H1 (cell line): ENCODE data around the gene CLMP. TPM values are rescaled to one million over a fixed set of nuclear protein-coding genes. Genes with fewer than 3 reads are reported as not detected.

Experiments
- CTCF ChIA-PET: fragments of 300-600 bp; sonication (Branson Sonifier 250); formaldehyde crosslinking; loops from one replicate; lab custom pipeline; 2021; ENCODE audit not compliant: partially characterized antibody; lab: Charles Lee
- POLR2A ChIA-PET: fragments of 300-600 bp; sonication (Branson Sonifier 250); formaldehyde crosslinking; loops from one replicate; lab custom pipeline; 2021; ENCODE audit warnings: inconsistent platforms; ENCODE audit not compliant: partially characterized antibody; lab: Charles Lee
- DNase-seq, 2 experiments: peaks; one replicate each; pipeline versions ENCODE4 v3.0.0 to v3.0.0-alpha.2; 2010 to 2022; ENCODE audit warnings: low spot score in 2 of 2, low read depth in 1 of 2, mixed read lengths in 1 of 2
- FAIRE-seq: peaks from 2 replicates; lab custom pipeline; 2011; peaks lifted over from hg19 to GRCh38; lab: Jason Lieb, UNC
- H2AFZ ChIP-seq: 2 replicates; pipeline ENCODE4 v1.8.1; 2012; ENCODE audit warnings: low read length, inconsistent platforms
- H2AK5ac ChIP-seq: 2 replicates; pipeline ENCODE4 v1.6.1; 2013; ENCODE audit warnings: low read depth, low read length
- H2BK120ac ChIP-seq: replicated peaks from 2 replicates; pipeline ENCODE3; 2013; ENCODE audit warnings: low read depth, low read length, inconsistent platforms
- H2BK12ac ChIP-seq: 2 replicates; pipeline ENCODE4 v1.6.1; 2013; ENCODE audit warnings: low read depth, low read length
- H2BK15ac ChIP-seq: 2 replicates; pipeline ENCODE4 v1.6.1; 2013; ENCODE audit warnings: low read length
- H2BK20ac ChIP-seq: 2 replicates; pipeline ENCODE4 v1.6.1; 2013; ENCODE audit warnings: low read length
- H2BK5ac ChIP-seq: 2 replicates; pipeline ENCODE4 v1.6.1; 2013; ENCODE audit warnings: low read depth, low read length
- H3K14ac ChIP-seq: 2 replicates; pipeline ENCODE4 v1.6.1; 2013; ENCODE audit warnings: inconsistent platforms; ENCODE audit not compliant: insufficient read length
- H3K18ac ChIP-seq: 2 replicates; pipeline ENCODE4 v1.6.1; 2013; ENCODE audit warnings: low read length; ENCODE audit errors: extremely low read depth
- H3K23ac ChIP-seq: 2 replicates; pipeline ENCODE4 v1.6.1; 2013; ENCODE audit warnings: inconsistent platforms; ENCODE audit not compliant: insufficient read length
- H3K23me2 ChIP-seq: 2 replicates; pipeline ENCODE4 v1.6.1; 2013; ENCODE audit warnings: low read depth, low read length
- H3K27ac ChIP-seq: 2 replicates; pipeline ENCODE4 v1.6.1; 2011; ENCODE audit warnings: low read depth, low read length, inconsistent platforms
- H3K27me3 ChIP-seq, 4 experiments: replicated peaks in 1 of 4; 1 replicate in 1 of 4; 2 replicates in 3 of 4; pipeline versions ENCODE4 v1.6.1 to v1.8.1; 2011 to 2013; ENCODE audit warnings: low read length in 3 of 4, mild to moderate bottlenecking in 3 of 4, inconsistent platforms in 2 of 4, mixed read lengths in 2 of 4, moderate library complexity in 1 of 4; ENCODE audit not compliant: control insufficient read depth in 3 of 4, insufficient read depth in 3 of 4; ENCODE audit errors: extremely low read depth in 1 of 4
- H3K36me3 ChIP-seq, 4 experiments: 2 replicates each; pipeline versions ENCODE4 v1.6.1 to v1.8.1; 2011 to 2013; ENCODE audit warnings: mild to moderate bottlenecking in 4 of 4, low read length in 3 of 4, moderate library complexity in 2 of 4, control low read depth in 1 of 4, inconsistent platforms in 1 of 4; ENCODE audit not compliant: insufficient read depth in 4 of 4, control insufficient read depth in 2 of 4
- H3K4ac ChIP-seq: replicated peaks from 2 replicates; pipeline ENCODE3; 2013; ENCODE audit warnings: low read length, low read depth, mixed read lengths, inconsistent platforms; ENCODE audit not compliant: insufficient read length
- H3K4me1 ChIP-seq, 4 experiments: replicated peaks in 1 of 4; 1 replicate in 1 of 4; 2 replicates in 3 of 4; pipeline versions ENCODE4 v1.6.1 to v1.8.1; 2011 to 2013; ENCODE audit warnings: low read length in 3 of 4, inconsistent platforms in 2 of 4, mixed read lengths in 1 of 4; ENCODE audit not compliant: insufficient read depth in 4 of 4, control insufficient read depth in 3 of 4
- H3K4me2 ChIP-seq, 2 experiments: 2 replicates each; pipeline versions ENCODE4 v1.6.1 to v1.8.1; 2011 to 2013; ENCODE audit warnings: low read depth in 2 of 2, low read length in 2 of 2, control low read depth in 1 of 2, inconsistent platforms in 1 of 2, mild to moderate bottlenecking in 1 of 2; ENCODE audit not compliant: insufficient read depth in 1 of 2
- H3K4me3 ChIP-seq, 4 experiments: fragments of 200-600, 300-600 bp in 1 of 4; sonication (generic), shearing (Covaris generic), sonication (Bioruptor Twin) in 1 of 4; 2 replicates each; pipeline versions ENCODE4 v1.5.1 to v1.8.1; 2011 to 2016; ENCODE audit warnings: low read length in 4 of 4, low read depth in 3 of 4, control low read depth in 2 of 4, inconsistent platforms in 2 of 4, mild to moderate bottlenecking in 2 of 4, mixed read lengths in 1 of 4, moderate library complexity in 1 of 4; ENCODE audit not compliant: insufficient read depth in 2 of 4; ENCODE audit errors: extremely low read depth in 1 of 4
- H3K56ac ChIP-seq: replicated peaks from 2 replicates; pipeline ENCODE3; 2013; ENCODE audit warnings: low read depth, mild to moderate bottlenecking, mixed read lengths, low read length, inconsistent platforms; ENCODE audit not compliant: insufficient read length
- H3K79me1 ChIP-seq: 2 replicates; pipeline ENCODE4 v1.6.1; 2013; ENCODE audit warnings: low read depth, low read length, control low read depth
- H3K79me2 ChIP-seq, 2 experiments: 2 replicates each; pipeline versions ENCODE4 v1.6.1 to v1.8.1; 2012 to 2013; ENCODE audit warnings: low read length in 2 of 2, mild to moderate bottlenecking in 2 of 2, inconsistent platforms in 1 of 2; ENCODE audit not compliant: insufficient read depth in 2 of 2, control insufficient read depth in 1 of 2
- H3K9ac ChIP-seq, 4 experiments: replicated peaks in 1 of 4; 1 replicate in 1 of 4; 2 replicates in 3 of 4; pipeline versions ENCODE4 v1.6.1 to v1.8.1; 2011 to 2013; ENCODE audit warnings: low read depth in 3 of 4, low read length in 3 of 4, control low read depth in 2 of 4, mild to moderate bottlenecking in 2 of 4, moderate library complexity in 2 of 4, inconsistent platforms in 1 of 4; ENCODE audit errors: extremely low read depth in 1 of 4
- H3K9me3 ChIP-seq, 2 experiments: 2 replicates each; pipeline versions ENCODE4 v1.6.1 to v1.8.1; 2012 to 2013; ENCODE audit warnings: mild to moderate bottlenecking in 2 of 2, moderate library complexity in 2 of 2, control low read depth in 1 of 2, inconsistent platforms in 1 of 2, low read depth in 1 of 2, low read length in 1 of 2, mixed read lengths in 1 of 2; ENCODE audit not compliant: insufficient read depth in 2 of 2
- H4K20me1 ChIP-seq, 2 experiments: replicated peaks in 1 of 2; 2 replicates each; pipeline versions ENCODE3 to v1.8.1; 2011 to 2013; ENCODE audit warnings: inconsistent platforms in 2 of 2, low read length in 2 of 2, mild to moderate bottlenecking in 1 of 2; ENCODE audit not compliant: insufficient read depth in 2 of 2, control insufficient read depth in 1 of 2
- H4K5ac ChIP-seq: 2 replicates; pipeline ENCODE4 v1.6.1; 2013; ENCODE audit warnings: low read length, low read depth, mixed read lengths, inconsistent platforms; ENCODE audit not compliant: insufficient read length
- H4K8ac ChIP-seq: 2 replicates; pipeline ENCODE4 v1.8.0; 2013; ENCODE audit warnings: mild to moderate bottlenecking, moderate library complexity, low read length, inconsistent platforms; ENCODE audit not compliant: insufficient read depth; ENCODE audit errors: extremely low read depth
- H4K91ac ChIP-seq: replicated peaks from 2 replicates; pipeline ENCODE3; 2013; ENCODE audit warnings: low read length, mixed read lengths, inconsistent platforms; ENCODE audit not compliant: insufficient read length
- BACH1 ChIP-seq: IDR thresholded peaks from 2 replicates; pipeline ENCODE4 v1.6.1; 2012; ENCODE audit warnings: low read length, improper control_type of control experiment
- BCL11A ChIP-seq, 2 experiments: IDR thresholded peaks; one replicate each; pipeline ENCODE4 v1.6.1; 2011; ENCODE audit warnings: low read depth in 2 of 2, low read length in 2 of 2, mild to moderate bottlenecking in 2 of 2
- CBX8 ChIP-seq: fragments of 300-800, 300-1000 bp; sonication (generic); IDR thresholded peaks from 2 replicates; pipeline ENCODE4 v1.7.1; 2016; ENCODE audit warnings: low read depth, low read length, borderline replicate concordance
- CREB1 ChIP-seq: IDR thresholded peaks from 2 replicates; pipeline ENCODE4 v1.6.1; 2012; ENCODE audit warnings: inconsistent platforms
- KDM1A ChIP-seq: fragments of 200-600, 300-600 bp; sonication (generic); IDR thresholded peaks from 2 replicates; pipeline ENCODE4 v1.7.1; 2016; ENCODE audit warnings: mild to moderate bottlenecking, low read length, borderline replicate concordance
- KDM5A ChIP-seq: fragments of 200-600 bp; IDR thresholded peaks from 2 replicates; pipeline ENCODE4 v1.7.1; 2012; ENCODE audit warnings: mild to moderate bottlenecking, low read length, inconsistent platforms, mixed read lengths
- NANOG ChIP-seq: IDR thresholded peaks from 2 replicates; pipeline ENCODE4 v1.6.1; 2011; ENCODE audit warnings: low read length, low read depth, mild to moderate bottlenecking, inconsistent platforms; ENCODE audit not compliant: insufficient read depth, poor library complexity, severe bottlenecking
- RAD21 ChIP-seq, 2 experiments: IDR thresholded peaks in 1 of 2; conservative IDR thresholded peaks in 1 of 2; 2 replicates each; pipeline ENCODE4 v1.6.1; 2011; ENCODE audit warnings: low read depth in 2 of 2, low read length in 2 of 2, improper control_type of control experiment in 1 of 2, inconsistent platforms in 1 of 2, mild to moderate bottlenecking in 1 of 2, moderate library complexity in 1 of 2
- SP2 ChIP-seq: IDR thresholded peaks from 2 replicates; pipeline ENCODE4 v1.6.1; 2012; ENCODE audit warnings: mild to moderate bottlenecking, low read length, inconsistent platforms
- SP4 ChIP-seq: IDR thresholded peaks from 2 replicates; pipeline ENCODE4 v1.6.1; 2012; ENCODE audit warnings: low read length, inconsistent platforms
- TBP ChIP-seq: IDR thresholded peaks from 2 replicates; pipeline ENCODE4 v1.6.1; 2011; ENCODE audit warnings: low read depth, low read length, improper control_type of control experiment
- TCF12 ChIP-seq: IDR thresholded peaks from 2 replicates; pipeline ENCODE4 v1.6.1; 2011; ENCODE audit warnings: low read depth, mild to moderate bottlenecking, low read length
- TEAD4 ChIP-seq: IDR thresholded peaks from 2 replicates; pipeline ENCODE4 v1.6.1; 2012; ENCODE audit warnings: low read depth, low read length, inconsistent platforms, mixed read lengths
- YY1 ChIP-seq: IDR thresholded peaks from 2 replicates; pipeline ENCODE4 v1.6.1; 2011; ENCODE audit warnings: low read depth, mild to moderate bottlenecking, low read length
- WGBS, 2 experiments: shearing (Covaris generic) in 1 of 2; methylation state at CpG; one replicate each; pipeline versions ENCODE4 v1.1.6 to v1.1.7; 2013 to 2015; ENCODE audit warnings: low lambda C conversion rate in 2 of 2, mixed read lengths in 2 of 2, inconsistent platforms in 1 of 2, low coverage in 1 of 2, missing lambda C conversion rate in 1 of 2; ENCODE audit not compliant: insufficient replicate concordance in 2 of 2, insufficient coverage in 1 of 2, insufficient read length in 1 of 2; ENCODE audit errors: extremely low coverage in 1 of 2, missing lambda C conversion rate in 1 of 2; 5-methylcytosine and 5-hydroxymethylcytosine counted together
- polyA plus RNA-seq, 7 experiments: library from polyadenylated mRNA; depleted of rRNA in 3 of 7; stranded (reverse) in 5 of 7; unstranded in 2 of 7; fragments of >200 nt in 5 of 7; fragments of 200-250 nt in 2 of 7; gene quantifications; 1 replicate in 5 of 7; 2 replicates in 1 of 7; 4 replicates in 1 of 7; pipeline versions ENCODE4 v1.2.1 to v1.2.3, GENCODE V29; 2011 to 2013; ENCODE audit warnings: missing spikeins in 2 of 7, mixed read lengths in 2 of 7
- total RNA-seq: library from RNA; stranded (reverse); fragmentation: NEBNext Ultra II Directional; extraction: Animal tissue kit (Norgen Biotek cat#: 25700); gene quantifications from 2 replicates; pipeline ENCODE4 v1.2.1, GENCODE V29; 2021
- TF ChIP-seq, protein P1 (sequence below): IDR thresholded peaks from 2 replicates; pipeline ENCODE4 v1.6.1; 2011; ENCODE audit warnings: low read depth, mild to moderate bottlenecking, low read length; ENCODE audit not compliant: insufficient read depth

The CLMP gene
- total and polyA plus RNA-seq, 2 of the 8 experiments (the other 6 are each of a cell fraction or from before 2014, with no cell fraction given): 9.9 to 24.1 TPM

DNA sequence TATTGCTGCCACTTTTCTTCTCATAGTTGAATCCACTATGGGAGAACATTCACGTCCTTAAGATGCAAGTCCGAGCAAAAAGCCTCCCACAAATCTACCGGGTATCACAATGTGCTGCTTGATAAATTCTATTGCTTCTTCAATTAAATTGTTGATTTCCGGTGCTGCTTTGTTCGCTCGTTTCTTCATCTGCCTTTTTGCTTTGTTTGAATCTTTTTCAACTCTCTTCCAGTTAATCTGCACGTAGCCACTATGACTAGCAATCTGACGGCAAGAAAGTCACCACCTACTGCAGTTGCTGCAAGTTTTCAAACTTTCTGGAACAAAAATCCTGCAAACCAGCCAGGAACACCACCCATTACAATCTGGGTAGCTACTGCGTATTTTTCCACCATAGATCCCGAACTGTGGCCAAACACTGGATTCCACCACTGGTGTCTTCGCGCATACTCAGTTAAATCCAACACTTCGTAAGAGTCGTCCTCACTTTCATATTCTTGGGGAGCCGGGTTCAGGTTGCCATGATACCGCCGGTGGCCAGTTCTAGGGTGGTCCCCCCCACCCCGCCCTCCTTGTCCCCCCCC lies 59.1 kb downstream of the CLMP start:
- Histone ChIP-seq H4K5ac (no peak overlapping the region), H4K8ac (no peak overlapping the region), H3K79me1 (no peaks in the 10 kb centered on the region), H3K9ac (no peak overlapping the region), H3K18ac (no peak overlapping the region; the same call in 1 of the 2 replicates), H3K4me3 (no peak overlapping the region), H3K23me2 (no peaks in the 10 kb centered on the region), H2AFZ (no peak overlapping the region), H3K56ac (no peak overlapping the region), H3K23ac (no peak overlapping the region), H2BK12ac (no peak overlapping the region), H2BK120ac (no peak overlapping the region), H3K36me3 (no peaks in the 10 kb centered on the region), H2BK20ac (no peak overlapping the region), H4K91ac (no peak overlapping the region), H3K27me3 (no peaks in the 10 kb centered on the region), H3K9me3 (no peaks in the 10 kb centered on the region), H2BK15ac (no peak overlapping the region), H3K4me1 (peaks cover 0 to 3% (median under 1%) of the 10 kb centered on the region in 4 experiments; a peak in 3 of 7 replicates), H3K4ac (no peak overlapping the region), H2BK5ac (no peak overlapping the region), H3K79me2 (no peaks in the 10 kb centered on the region), H4K20me1 (no peaks in the 10 kb centered on the region), H3K27ac (no peak overlapping the region), H3K14ac (no peak overlapping the region), H2AK5ac (no peak overlapping the region), H3K4me2 (no peak overlapping the region)
- FAIRE-seq (no peak), DNase-seq (no peak)
- 96% methylated on average over 13 of the region's 18 CpGs; no CpG with 5 or more reads in 1 of the 2 experiments for WGBS, 2 experiments
- ChIA-PET POLR2A (no interaction called here), CTCF (no interaction called here)
- TF ChIP-seq SP2: no peak
- no peak for TF ChIP-seq SP4
- TF ChIP-seq TEAD4: no peak
- TF ChIP-seq, protein P1, sequence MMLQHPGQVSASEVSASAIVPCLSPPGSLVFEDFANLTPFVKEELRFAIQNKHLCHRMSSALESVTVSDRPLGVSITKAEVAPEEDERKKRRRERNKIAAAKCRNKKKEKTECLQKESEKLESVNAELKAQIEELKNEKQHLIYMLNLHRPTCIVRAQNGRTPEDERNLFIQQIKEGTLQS: no peak
- no peak for TF ChIP-seq TCF12
- TF ChIP-seq CREB1: no peak
- TF ChIP-seq KDM1A: no peak
- no peak for TF ChIP-seq NANOG
- TF ChIP-seq TBP: no peak
- no peak for TF ChIP-seq BCL11A (IDR thresholded peaks at IDR 0.05; ENCODE audit: low read depth in 2 of 2, low read length in 2 of 2)
- no peak for TF ChIP-seq RAD21 (IDR thresholded peaks at IDR 0.05 in 1 of 2, conservative IDR thresholded peaks at IDR 0.05 in 1 of 2; ENCODE audit: low read depth in 2 of 2, low read length in 2 of 2)
- TF ChIP-seq BACH1: no peak
- no peak for TF ChIP-seq YY1
- no peak for TF ChIP-seq KDM5A
- TF ChIP-seq CBX8: no peak
